ENCODE measurements around the gene KCTD20.
"Not testable (repeated sequence)": the region's sequence is repeated elsewhere in the genome, so short reads cannot be mapped to it uniquely, and the experiment has no call there.

Gene KCTD20

GRCh38 chr6:36445621-36446020, 2.8 kb downstream of the KCTD20 start:
- DNase-seq: no peak

- DNase-seq: not testable (repeated sequence)
Measured at GRCh38 chr6:36449173-36449572, 6.4 kb downstream of the KCTD20 start.

DNA sequence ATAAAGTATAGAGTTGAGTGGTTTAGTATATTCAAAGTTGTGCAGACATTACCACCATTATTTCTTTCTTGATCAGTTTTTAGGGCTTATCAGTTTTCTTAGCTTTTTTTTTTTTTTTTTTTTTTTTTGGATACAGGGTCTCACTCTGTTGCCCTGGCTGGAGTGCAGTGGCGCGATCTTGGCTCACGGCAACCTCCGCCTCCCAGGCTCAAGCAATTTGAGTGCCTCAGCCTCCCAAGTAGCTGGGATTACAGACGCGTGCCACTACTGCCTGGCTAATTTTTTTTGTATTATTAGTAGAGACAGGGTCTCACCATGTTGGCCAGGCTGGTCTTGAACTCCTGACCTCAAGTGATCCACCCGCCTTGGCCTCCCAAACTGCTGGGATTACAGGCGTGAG, 10.1 kb downstream of the KCTD20 start:
- DNase-seq: not testable (repeated sequence)

GRCh38 chr6:36455486-36456027, 12.8 kb downstream of the KCTD20 start:
- DNase-seq: no peak

DNA sequence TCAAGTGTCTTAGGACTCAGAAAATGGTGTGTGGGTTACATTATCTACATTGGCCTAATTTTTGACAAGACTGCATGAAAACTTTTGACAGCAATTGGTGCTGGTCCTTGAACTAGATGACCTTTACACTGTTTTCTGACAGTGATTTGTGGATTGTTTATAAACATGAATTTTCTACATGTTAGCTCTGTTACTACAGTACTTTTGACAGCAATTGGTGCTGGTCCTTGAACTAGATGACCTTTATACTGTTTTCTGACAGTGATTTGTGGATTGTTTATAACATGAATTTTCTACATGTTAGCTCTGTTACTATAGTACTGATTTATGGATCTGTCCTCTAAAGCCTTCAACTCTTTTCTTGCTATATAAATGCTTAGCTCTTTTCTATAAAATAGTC, 16.7 kb downstream of the KCTD20 start:
- DNase-seq: no peak

DNA sequence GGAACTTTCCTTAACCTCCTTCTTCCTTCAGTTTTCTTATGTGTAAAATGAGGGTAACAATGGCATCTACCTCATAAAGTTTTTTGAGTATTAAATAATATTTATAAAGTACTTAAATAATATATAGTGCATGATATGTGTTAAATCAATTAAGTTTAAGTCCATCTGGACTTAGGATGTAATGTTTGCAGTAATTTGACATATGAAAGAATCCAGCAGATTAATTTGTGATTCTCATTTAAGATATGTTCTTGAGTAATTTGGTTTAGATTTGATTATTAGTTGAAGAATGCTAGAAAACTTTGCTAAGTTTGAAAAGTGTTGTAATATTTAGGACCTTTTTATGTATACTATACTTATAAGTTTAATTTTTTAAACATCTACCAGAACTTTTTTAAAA, 18.1 kb downstream of the KCTD20 start:
- DNase-seq: no peak

DNA sequence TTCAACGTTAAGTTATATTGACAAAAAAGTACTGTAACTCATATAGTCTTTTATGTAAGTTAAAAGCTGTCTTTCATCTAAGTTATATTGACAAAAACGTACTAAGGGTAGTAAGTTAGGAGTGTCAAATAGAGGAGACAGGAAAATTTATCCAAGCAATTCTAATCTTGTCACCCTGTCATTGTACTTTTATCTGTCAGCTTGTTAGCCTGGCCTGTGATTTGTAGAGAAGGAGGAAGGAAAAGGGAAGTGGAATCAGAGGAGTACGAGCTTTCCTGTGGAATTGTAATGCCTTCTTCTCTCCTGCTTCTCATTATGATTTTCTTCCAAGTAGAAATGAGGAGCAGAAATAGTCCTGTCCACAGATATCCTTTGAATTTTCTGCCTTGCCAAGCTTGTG, 18.8 kb downstream of the KCTD20 start:
- no peak for DNase-seq

GRCh38 chr6:36463676-36464075, 20.9 kb downstream of the KCTD20 start:
- DNase-seq: no peak

- no peak for DNase-seq
Measured at GRCh38 chr6:36464233-36464632, 21.4 kb downstream of the KCTD20 start.

- DNase-seq: no peak
Measured at GRCh38 chr6:36467625-36468024, 24.8 kb downstream of the KCTD20 start.

DNA sequence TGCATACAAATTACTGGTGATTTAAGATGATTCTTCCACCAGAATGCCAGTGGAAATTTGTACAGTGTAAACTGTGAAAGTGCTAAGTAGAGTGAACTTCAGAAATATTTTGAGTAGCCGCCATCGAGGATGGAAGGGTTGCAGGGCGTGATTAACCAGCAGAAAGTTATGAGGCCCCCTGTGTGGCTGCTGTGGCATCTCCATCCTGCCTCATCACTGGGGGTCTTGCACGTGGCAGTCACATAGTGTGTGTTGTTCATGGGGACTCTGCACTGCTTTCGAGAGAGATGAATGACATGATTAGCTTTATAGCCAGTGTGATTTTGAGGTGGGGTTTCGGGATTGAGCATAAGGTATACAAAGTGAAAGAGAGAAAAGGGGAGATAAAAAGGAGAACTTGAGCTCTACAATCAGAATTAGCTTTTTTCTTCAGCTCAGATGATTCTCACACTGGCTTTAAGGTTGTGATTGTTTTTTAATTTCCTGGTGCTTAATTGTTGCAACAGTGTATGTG, 26.4 kb downstream of the KCTD20 start:
- no peak for DNase-seq

GRCh38 chr6:36469946-36470345, 27.1 kb downstream of the KCTD20 start:
- no peak for DNase-seq

DNA sequence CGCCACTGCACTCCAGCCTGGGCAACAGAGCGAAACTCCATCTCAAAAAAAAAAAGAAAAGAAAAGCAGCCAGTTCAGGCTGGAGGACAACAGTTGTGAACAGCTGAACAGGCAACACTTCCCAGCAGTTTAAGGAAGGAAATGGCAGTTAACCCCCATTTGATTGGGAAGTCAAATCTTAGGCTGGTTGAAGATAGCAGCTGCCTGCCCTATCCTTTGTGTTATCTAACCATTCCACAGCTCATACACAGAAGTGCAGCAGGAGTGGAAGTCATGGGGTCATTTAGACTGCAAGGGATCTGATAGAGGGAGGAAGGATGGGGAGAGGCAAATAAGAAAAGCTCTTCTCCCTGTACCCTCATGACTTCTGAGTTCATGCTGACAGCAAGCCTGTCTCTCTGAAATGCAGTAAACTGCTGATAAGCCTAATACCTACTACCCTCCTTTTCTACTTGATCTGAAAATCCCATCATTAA, 35.3 kb downstream of the KCTD20 start:
- DNase-seq: no peak

GRCh38 chr6:36479256-36479655, 36.5 kb downstream of the KCTD20 start:
- DNase-seq: no peak

GRCh38 chr6:36483326-36483725, 40.5 kb downstream of the KCTD20 start:
- DNase-seq: not testable (repeated sequence)

- no peak for DNase-seq
Measured at GRCh38 chr6:36484736-36485135, 41.9 kb downstream of the KCTD20 start.

- no peak for DNase-seq
Measured at GRCh38 chr6:36487698-36488097, 44.9 kb downstream of the KCTD20 start.

DNA sequence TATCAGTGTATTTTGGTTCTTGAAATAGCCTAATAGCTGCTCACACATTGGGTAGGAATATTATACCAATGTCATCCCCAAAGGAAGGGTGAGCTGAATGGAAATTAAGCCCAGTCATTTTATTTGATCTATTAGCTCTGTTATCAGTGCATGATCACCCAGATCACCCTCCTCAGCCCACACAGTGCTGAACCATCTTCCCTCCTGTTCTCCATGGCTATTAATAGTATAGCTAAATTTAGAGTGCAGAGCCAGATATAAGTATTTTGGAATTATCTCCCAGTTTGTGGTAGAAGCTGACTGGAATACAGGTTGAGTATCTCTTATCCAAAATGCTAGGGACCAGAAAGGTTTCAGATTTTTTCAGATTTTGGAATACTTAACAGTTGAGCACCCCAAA, 45.4 kb downstream of the KCTD20 start:
- no peak for DNase-seq

GRCh38 chr6:36489426-36489825, 46.6 kb downstream of the KCTD20 start:
- DNase-seq: no peak

- no peak for DNase-seq
Measured at GRCh38 chr6:36491378-36491965, 48.7 kb downstream of the KCTD20 start.

- no peak for DNase-seq
Measured at GRCh38 chr6:36492092-36492491, 49.3 kb downstream of the KCTD20 start.

DNA sequence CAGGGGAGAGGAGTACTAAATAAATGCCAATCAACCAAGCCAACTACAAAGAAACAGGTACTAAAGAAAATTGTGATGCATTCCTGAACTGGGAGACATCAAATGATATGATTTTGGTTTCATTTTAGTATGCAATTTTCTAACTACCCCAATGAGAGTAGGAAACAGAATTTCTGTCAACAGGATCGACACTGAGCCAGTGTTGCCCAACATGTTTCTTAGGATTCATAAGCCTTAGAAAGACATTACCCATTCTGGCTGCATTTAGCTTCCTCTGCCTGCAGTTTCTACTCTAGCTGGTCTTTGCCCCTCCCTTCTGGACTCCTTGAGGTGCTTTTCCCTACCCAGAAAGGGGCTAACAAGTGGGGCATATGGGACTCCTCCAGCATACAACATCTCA, 49.8 kb downstream of the KCTD20 start:
- DNase-seq: no peak

DNA sequence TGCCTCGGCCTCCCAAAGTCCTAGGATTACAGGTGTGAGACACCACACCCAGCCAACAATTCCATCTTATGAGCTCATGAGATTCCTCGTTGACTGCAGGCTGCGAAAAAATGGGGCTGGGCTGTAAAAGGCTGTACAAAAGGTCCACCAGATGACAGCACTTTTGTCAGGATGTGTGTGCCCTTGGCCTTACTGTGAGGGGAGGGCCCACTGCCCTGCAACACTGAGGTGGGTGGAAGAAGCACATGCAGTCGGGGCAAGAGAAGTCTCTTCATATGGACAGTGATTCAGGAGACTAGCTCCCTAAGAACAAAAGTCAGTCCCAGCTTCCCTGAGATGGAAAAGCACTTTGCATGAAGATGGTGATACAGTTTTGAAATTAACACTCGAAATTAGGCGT, 50.5 kb downstream of the KCTD20 start:
- DNase-seq: no peak

- DNase-seq: no peak
Measured at GRCh38 chr6:36493859-36494258, 51.1 kb downstream of the KCTD20 start.

- DNase-seq: no peak
Measured at GRCh38 chr6:36495086-36495485, 52.3 kb downstream of the KCTD20 start.

All from right forelimb (tissue), 1 donor.